ENCODE data around the gene ZNHIT1.

The ZNHIT1 gene

DNA sequence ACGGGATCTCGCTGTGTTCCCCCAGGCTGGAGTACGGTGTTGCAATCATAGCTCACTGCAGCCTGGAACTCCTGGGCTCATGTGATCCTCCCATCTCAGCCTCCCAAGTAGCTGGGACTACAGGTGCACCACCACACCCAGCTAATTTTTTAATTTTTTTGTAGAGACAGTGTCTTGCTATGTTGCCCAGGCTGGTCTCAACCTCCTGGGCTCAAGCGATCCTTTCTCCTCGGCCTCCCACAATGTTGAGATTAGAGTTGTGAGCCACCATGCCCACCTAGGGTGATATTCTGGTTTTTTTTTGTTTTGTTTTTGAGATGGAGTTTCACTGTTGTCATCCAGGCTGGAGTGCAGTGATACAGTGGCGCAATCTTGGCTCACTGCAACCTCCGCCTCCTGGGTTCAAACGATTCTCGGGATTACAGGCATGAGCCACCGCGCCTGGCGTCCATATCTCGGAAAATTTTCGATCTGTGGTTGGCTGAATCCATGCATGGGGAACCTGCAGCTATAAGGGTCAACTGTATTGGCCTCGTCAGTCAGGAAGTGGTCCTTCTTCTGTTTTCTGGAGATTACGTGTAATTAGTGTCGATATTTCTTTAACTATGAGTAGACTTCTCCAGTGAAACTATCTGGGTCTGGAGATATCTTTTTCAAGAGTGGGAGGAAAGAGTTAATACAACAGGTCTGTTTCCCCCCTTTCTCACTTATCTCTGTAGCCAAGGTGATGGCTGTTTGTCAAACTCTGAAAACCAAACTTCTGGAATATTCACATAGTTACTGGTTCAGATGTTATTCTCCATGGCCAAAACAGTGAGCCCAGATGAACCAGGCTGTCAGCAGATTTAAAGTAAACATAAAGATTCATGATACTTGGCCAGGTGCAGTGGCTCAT is 47.9 kb downstream of the ZNHIT1 start:
- no peak overlapping the region for H3K4me3 ChIP-seq (ENCODE audit: low read depth, low read length)
- DNase-seq (ENCODE audit: low read depth, low spot score), result no peak
- TF ChIP-seq, protein P1, sequence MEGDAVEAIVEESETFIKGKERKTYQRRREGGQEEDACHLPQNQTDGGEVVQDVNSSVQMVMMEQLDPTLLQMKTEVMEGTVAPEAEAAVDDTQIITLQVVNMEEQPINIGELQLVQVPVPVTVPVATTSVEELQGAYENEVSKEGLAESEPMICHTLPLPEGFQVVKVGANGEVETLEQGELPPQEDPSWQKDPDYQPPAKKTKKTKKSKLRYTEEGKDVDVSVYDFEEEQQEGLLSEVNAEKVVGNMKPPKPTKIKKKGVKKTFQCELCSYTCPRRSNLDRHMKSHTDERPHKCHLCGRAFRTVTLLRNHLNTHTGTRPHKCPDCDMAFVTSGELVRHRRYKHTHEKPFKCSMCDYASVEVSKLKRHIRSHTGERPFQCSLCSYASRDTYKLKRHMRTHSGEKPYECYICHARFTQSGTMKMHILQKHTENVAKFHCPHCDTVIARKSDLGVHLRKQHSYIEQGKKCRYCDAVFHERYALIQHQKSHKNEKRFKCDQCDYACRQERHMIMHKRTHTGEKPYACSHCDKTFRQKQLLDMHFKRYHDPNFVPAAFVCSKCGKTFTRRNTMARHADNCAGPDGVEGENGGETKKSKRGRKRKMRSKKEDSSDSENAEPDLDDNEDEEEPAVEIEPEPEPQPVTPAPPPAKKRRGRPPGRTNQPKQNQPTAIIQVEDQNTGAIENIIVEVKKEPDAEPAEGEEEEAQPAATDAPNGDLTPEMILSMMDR (IDR thresholded peaks at IDR 0.05; ENCODE audit: low read depth, low read length), result no peak
- in situ Hi-C loops (cut with HindIII; ENCODE audit: low sequenced_read_pairs), result no loop called here

DNA sequence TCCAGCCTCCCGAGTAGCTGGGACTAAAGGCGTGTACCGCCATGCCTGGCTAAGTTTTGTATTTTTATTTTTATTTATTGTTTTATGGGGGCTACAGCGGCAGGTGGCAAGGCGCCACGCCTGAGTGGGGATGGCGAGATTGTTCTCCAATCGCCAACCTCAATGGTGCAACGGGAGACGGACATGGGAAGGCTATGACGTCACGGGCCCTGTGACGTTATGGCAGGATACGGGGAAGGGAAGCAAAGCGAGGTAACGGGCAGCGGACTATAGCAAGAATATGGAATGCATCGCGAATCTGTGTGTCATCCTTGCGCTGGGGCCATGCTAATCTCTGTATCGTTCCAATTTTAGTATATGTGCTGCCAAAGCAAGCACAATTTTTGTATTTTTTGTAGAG is 51.7 kb downstream of the ZNHIT1 start:
- DNase-seq (ENCODE audit: low read depth, low spot score), result no peak
- TF ChIP-seq, protein P1 (IDR thresholded peaks at IDR 0.05; ENCODE audit: low read depth, low read length), result no peak
- no peak overlapping the region for H3K4me3 ChIP-seq (ENCODE audit: low read depth, low read length)
- in situ Hi-C loops (cut with HindIII; ENCODE audit: low sequenced_read_pairs), result no loop called here

GRCh38 chr7:101271021-101271420 is 53.1 kb downstream of the ZNHIT1 start:
- TF ChIP-seq, protein P1 (IDR thresholded peaks at IDR 0.05; ENCODE audit: low read depth, low read length), result no peak
- DNase-seq (ENCODE audit: low read depth, low spot score), result no peak
- no peak overlapping the region for H3K4me3 ChIP-seq (ENCODE audit: low read depth, low read length)
- in situ Hi-C loops (cut with HindIII; ENCODE audit: low sequenced_read_pairs), result no loop called here

- TF ChIP-seq, protein P1 (IDR thresholded peaks at IDR 0.05; ENCODE audit: low read depth, low read length), result no peak
- H3K4me3 ChIP-seq (ENCODE audit: low read depth, low read length), result no peak overlapping the region
- in situ Hi-C loops (cut with HindIII; ENCODE audit: low sequenced_read_pairs), result no loop called here
- no peak for DNase-seq (ENCODE audit: low read depth, low spot score)
Measured at GRCh38 chr7:101273206-101273605, 55.2 kb downstream of the ZNHIT1 start.

All from astrocyte of the spinal cord (primary cell).